Esophagus muscularis mucosa (tissue), 4 donors: ENCODE measurements around the gene LRRC8C. TPM values are rescaled to one million over a fixed set of nuclear protein-coding genes. Genes with fewer than 3 reads are reported as not detected.

Experiments
- DNase-seq: peaks from one replicate; pipeline ENCODE4 v3.0.0-alpha.2; 2017; ENCODE audit errors: extremely low spot score
- H3K27ac ChIP-seq, 4 donors: fragments of 200-600 bp; sonication (generic); replicated peaks in 1 of 4; 1 replicate in 3 of 4; 2 replicates in 1 of 4; pipeline ENCODE4 v1.5.1; 2016 to 2019; ENCODE audit warnings: mild to moderate bottlenecking in 1 of 4
- H3K27me3 ChIP-seq, 4 donors: fragments of 200-600 bp; sonication (generic); one replicate each; pipeline versions ENCODE4 v1.5.1 to v1.6.0; 2016 to 2019
- H3K36me3 ChIP-seq, 4 donors: fragments of 200-600 bp; sonication (generic); one replicate each; pipeline ENCODE4 v1.5.1; 2016 to 2019
- H3K4me1 ChIP-seq, 4 donors: fragments of 200-600 bp; sonication (generic); one replicate each; pipeline ENCODE4 v1.5.1; 2016 to 2019
- H3K4me3 ChIP-seq, 4 donors: fragments of 200-600 bp; sonication (generic); 1 replicate in 2 of 4; 2 replicates in 2 of 4; pipeline ENCODE4 v1.5.1; 2016 to 2019; ENCODE audit warnings: mild to moderate bottlenecking in 4 of 4, moderate library complexity in 1 of 4
- H3K9me3 ChIP-seq, 4 donors: fragments of 200-600 bp; sonication (generic); 1 replicate in 3 of 4; 2 replicates in 1 of 4; pipeline ENCODE4 v1.5.1; 2016 to 2019
- EP300 ChIP-seq: sonication (generic); formaldehyde crosslinking; IDR thresholded peaks from one replicate; pipeline ENCODE4 v1.6.1; 2017; ENCODE audit warnings: antibody characterized with exemption
- POLR2A ChIP-seq: fragments of 450-650 bp; IDR thresholded peaks from one replicate; pipeline ENCODE4 v1.6.1; 2017; ENCODE audit warnings: antibody characterized with exemption, moderate library complexity, mild to moderate bottlenecking, low read depth
- POLR2AphosphoS5 ChIP-seq, 2 donors: sonication (generic); formaldehyde crosslinking; IDR thresholded peaks; one replicate each; pipeline ENCODE4 v1.6.1; 2017; ENCODE audit warnings: antibody characterized with exemption in 2 of 2
- WGBS: methylation state at CpG from one replicate; pipeline ENCODE4 v1.1.5; 2018; 5-methylcytosine and 5-hydroxymethylcytosine counted together
- intact Hi-C: fragments of 100-400 bp; cut with DNase I; formaldehyde crosslinking; loops from one replicate; pipeline ENCODE4 v1.15.1; 2023
- total RNA-seq, 4 donors: library from RNA; depleted of rRNA; stranded (reverse); fragments of >200 nt; gene quantifications; one replicate each; pipeline versions ENCODE4 v1.1.0 to v1.2.1, GENCODE V29; 2016
- TF ChIP-seq, protein P1 (sequence below), 3 experiments: fragments of 200-600 bp in 2 of 3; fragments of 450-650 bp in 1 of 3; sonication (generic) in 2 of 3; IDR thresholded peaks; one replicate each; pipeline ENCODE4 v1.5.1; 2017 to 2019; ENCODE audit warnings: antibody characterized with exemption in 3 of 3, mild to moderate bottlenecking in 2 of 3, moderate library complexity in 1 of 3

Gene LRRC8C
- total RNA-seq, 4 donors from 2014 or later: 5.8 to 8.9 (median 7.4) TPM

DNA sequence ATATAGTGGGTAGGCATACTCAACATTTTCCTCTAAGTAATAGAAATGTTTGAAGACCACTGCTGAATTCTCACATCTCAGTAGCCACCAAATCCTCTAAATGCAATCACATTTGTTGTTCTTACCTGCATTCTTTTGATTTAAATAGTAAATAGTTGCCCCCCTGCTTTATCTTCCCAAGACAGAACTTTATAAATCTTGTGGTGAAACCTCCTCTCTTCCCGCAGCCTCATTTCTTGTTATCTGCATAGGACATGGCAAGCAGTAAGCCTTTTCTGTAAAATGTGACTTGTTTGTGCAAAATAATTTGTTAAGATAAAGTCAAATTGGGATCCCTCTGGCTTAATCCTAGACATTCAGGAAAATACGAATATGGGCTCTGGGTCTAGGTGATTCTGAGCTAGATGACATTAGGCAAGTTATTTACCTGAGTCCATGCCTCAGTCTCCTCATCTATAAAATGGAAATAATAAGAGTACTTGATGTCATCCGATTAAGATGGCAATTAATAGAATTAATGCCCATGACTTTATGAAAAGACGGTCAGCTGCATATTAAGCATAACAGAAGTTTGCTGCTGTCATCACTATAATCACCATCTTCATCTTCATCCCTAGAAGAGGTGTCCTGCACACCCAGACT is 77.7 kb downstream of the LRRC8C start:
- WGBS: 98% methylated on average over 4 of the region's 4 CpGs
- intact Hi-C loops: no loop called here
- H3K4me1 ChIP-seq: peaks cover 0 to 2% (median 0%) of the 10 kb centered on the region in 4 donors
- H3K9me3 ChIP-seq: no peaks in the 10 kb centered on the region
- TF ChIP-seq POLR2A (no peak), POLR2AphosphoS5 (IDR thresholded peaks at IDR 0.05) (no peak), EP300 (no peak)
- TF ChIP-seq, protein P1, sequence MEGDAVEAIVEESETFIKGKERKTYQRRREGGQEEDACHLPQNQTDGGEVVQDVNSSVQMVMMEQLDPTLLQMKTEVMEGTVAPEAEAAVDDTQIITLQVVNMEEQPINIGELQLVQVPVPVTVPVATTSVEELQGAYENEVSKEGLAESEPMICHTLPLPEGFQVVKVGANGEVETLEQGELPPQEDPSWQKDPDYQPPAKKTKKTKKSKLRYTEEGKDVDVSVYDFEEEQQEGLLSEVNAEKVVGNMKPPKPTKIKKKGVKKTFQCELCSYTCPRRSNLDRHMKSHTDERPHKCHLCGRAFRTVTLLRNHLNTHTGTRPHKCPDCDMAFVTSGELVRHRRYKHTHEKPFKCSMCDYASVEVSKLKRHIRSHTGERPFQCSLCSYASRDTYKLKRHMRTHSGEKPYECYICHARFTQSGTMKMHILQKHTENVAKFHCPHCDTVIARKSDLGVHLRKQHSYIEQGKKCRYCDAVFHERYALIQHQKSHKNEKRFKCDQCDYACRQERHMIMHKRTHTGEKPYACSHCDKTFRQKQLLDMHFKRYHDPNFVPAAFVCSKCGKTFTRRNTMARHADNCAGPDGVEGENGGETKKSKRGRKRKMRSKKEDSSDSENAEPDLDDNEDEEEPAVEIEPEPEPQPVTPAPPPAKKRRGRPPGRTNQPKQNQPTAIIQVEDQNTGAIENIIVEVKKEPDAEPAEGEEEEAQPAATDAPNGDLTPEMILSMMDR (IDR thresholded peaks at IDR 0.05): no peak
- no peak overlapping the region for H3K27ac ChIP-seq
- DNase-seq: no peak
- H3K27me3 ChIP-seq: no peaks in the 10 kb centered on the region
- no peak overlapping the region for H3K4me3 ChIP-seq
- peaks cover 0 to 41% (median 8%) of the 10 kb centered on the region in 4 donors for H3K36me3 ChIP-seq

DNA sequence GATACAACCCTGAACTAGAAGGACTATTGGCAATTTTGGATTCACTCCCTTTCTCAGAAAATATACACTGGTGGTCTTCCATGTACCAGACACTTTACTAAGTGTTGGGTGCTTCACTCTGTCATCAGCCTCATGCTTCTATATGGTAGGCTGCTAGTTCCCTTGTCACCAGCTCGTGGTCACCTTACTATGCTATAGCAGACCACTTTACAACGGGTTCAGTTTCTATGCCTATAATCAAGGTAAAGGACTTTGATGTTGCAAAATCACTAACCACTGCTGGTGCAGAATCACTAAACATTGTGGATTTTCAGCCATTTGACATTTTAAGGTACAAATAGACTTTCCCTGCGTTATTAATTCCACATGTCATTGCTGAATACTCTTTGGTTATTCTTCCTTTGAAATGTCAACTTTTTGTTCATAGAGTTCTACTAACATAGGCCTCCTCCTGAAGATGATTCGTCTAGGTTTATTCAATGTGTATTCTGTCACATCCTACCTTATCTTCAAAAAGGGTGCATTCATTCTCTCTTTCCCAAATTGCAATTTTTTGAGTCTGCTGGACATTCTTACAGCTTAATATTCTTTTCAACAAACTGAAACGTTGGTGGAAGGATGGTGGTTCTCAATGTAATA is 78.3 kb downstream of the LRRC8C start:
- TF ChIP-seq, protein P1 (IDR thresholded peaks at IDR 0.05): no peak
- no peak for TF ChIP-seq EP300
- no peak for TF ChIP-seq POLR2AphosphoS5 (IDR thresholded peaks at IDR 0.05)
- WGBS: 89% methylated on average over 5 of the region's 5 CpGs
- H3K4me3 ChIP-seq: no peak overlapping the region

DNA sequence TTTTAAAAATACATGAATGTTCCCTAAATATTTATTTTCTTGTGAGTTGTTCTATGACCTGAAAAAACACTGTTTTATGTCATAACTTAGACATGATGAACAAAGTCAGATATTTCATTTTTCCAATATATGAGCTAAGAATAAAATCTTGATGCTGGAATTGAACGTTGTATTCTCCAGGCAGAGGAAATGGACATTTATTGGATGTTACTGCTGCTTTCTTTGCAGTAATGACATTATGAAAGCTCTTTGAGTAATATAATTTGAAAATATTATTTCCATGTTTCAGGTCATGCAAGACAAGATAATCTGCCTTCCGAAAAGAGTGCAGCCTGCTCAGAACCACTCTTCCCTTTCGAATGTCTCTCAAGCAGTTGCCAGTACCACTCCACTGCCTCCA is 79.5 kb downstream of the LRRC8C start:
- TF ChIP-seq POLR2A (no peak), POLR2AphosphoS5 (IDR thresholded peaks at IDR 0.05) (no peak), EP300 (no peak)
- TF ChIP-seq, protein P1 (IDR thresholded peaks at IDR 0.05): no peak
- no peak overlapping the region for H3K4me3 ChIP-seq
- H3K27ac ChIP-seq: no peak overlapping the region
- H3K27me3 ChIP-seq: no peaks in the 10 kb centered on the region
- WGBS: 95% methylated on average over 3 of the region's 3 CpGs
- H3K4me1 ChIP-seq: peaks cover 0 to 2% (median 0%) of the 10 kb centered on the region in 4 donors
- intact Hi-C loops: no loop called here
- DNase-seq: no peak
- H3K36me3 ChIP-seq: peaks cover 0 to 41% (median 8%) of the 10 kb centered on the region in 4 donors
- H3K9me3 ChIP-seq: no peaks in the 10 kb centered on the region

More for the DNA sequence above, 78.3 kb downstream of the LRRC8C start:
- DNase-seq: no peak
- intact Hi-C loops: no loop called here
- Histone ChIP-seq H3K27me3 (no peaks in the 10 kb centered on the region), H3K27ac (no peak overlapping the region), H3K4me1 (peaks cover 0 to 2% (median 0%) of the 10 kb centered on the region in 4 donors), H3K9me3 (no peaks in the 10 kb centered on the region), H3K36me3 (peaks cover 0 to 41% (median 8%) of the 10 kb centered on the region in 4 donors)

DNA sequence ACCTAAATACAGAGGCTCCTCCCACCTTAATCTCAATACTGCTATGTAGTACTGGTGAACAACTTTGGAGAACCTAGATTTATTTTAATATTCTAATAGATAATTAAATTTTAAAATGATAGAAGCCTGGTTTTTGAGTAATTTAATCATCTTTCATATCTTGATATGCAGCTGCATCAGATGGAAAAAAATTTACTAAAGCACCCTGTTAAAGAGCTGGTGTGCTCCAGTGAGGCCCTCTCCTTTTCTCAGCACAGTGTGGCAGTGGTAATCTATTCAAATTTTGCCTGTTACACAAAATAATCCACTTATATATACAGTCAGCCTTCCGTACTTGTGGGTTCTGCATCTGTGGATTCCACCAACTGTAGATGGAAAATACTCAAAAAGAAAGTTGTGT is 82.8 kb downstream of the LRRC8C start:
- intact Hi-C loops: no loop called here
- Histone ChIP-seq H3K27ac (no peak overlapping the region), H3K9me3 (no peaks in the 10 kb centered on the region), H3K4me1 (peaks cover 7 to 16% (median 12%) of the 10 kb centered on the region in 4 donors), H3K36me3 (peaks cover 0 to 32% (median 8%) of the 10 kb centered on the region in 4 donors), H3K27me3 (no peaks in the 10 kb centered on the region), H3K4me3 (no peak overlapping the region)
- DNase-seq: no peak
- 88% methylated on average over 1 of the region's 1 CpG for WGBS
- TF ChIP-seq EP300 (no peak), POLR2A (no peak), POLR2AphosphoS5 (IDR thresholded peaks at IDR 0.05) (no peak)
- TF ChIP-seq, protein P1 (IDR thresholded peaks at IDR 0.05): no peak
